H1 (cell line): Measurements from ENCODE around the gene OTOS. TPM values are rescaled to one million over a fixed set of nuclear protein-coding genes. Genes with fewer than 3 reads are reported as not detected.

ENCODE experiments used
- CTCF ChIA-PET: fragments of 300-600 bp; sonication (Branson Sonifier 250); formaldehyde crosslinking; loops from one replicate; lab custom pipeline; 2021; ENCODE audit not compliant: partially characterized antibody; lab: Charles Lee
- POLR2A ChIA-PET: fragments of 300-600 bp; sonication (Branson Sonifier 250); formaldehyde crosslinking; loops from one replicate; lab custom pipeline; 2021; ENCODE audit warnings: inconsistent platforms; ENCODE audit not compliant: partially characterized antibody; lab: Charles Lee
- DNase-seq, 2 experiments: peaks; one replicate each; pipeline versions ENCODE4 v3.0.0 to v3.0.0-alpha.2; 2010 to 2022; ENCODE audit warnings: low spot score in 2 of 2, low read depth in 1 of 2, mixed read lengths in 1 of 2
- FAIRE-seq: peaks from 2 replicates; lab custom pipeline; 2011; peaks lifted over from hg19 to GRCh38; lab: Jason Lieb, UNC
- H2AFZ ChIP-seq: 2 replicates; pipeline ENCODE4 v1.8.1; 2012; ENCODE audit warnings: low read length, inconsistent platforms
- H2AK5ac ChIP-seq: 2 replicates; pipeline ENCODE4 v1.6.1; 2013; ENCODE audit warnings: low read depth, low read length
- H2BK120ac ChIP-seq: replicated peaks from 2 replicates; pipeline ENCODE3; 2013; ENCODE audit warnings: low read depth, low read length, inconsistent platforms
- H2BK12ac ChIP-seq: 2 replicates; pipeline ENCODE4 v1.6.1; 2013; ENCODE audit warnings: low read depth, low read length
- H2BK15ac ChIP-seq: 2 replicates; pipeline ENCODE4 v1.6.1; 2013; ENCODE audit warnings: low read length
- H2BK20ac ChIP-seq: 2 replicates; pipeline ENCODE4 v1.6.1; 2013; ENCODE audit warnings: low read length
- H2BK5ac ChIP-seq: 2 replicates; pipeline ENCODE4 v1.6.1; 2013; ENCODE audit warnings: low read depth, low read length
- H3K14ac ChIP-seq: 2 replicates; pipeline ENCODE4 v1.6.1; 2013; ENCODE audit warnings: inconsistent platforms; ENCODE audit not compliant: insufficient read length
- H3K18ac ChIP-seq: 2 replicates; pipeline ENCODE4 v1.6.1; 2013; ENCODE audit warnings: low read length; ENCODE audit errors: extremely low read depth
- H3K23ac ChIP-seq: 2 replicates; pipeline ENCODE4 v1.6.1; 2013; ENCODE audit warnings: inconsistent platforms; ENCODE audit not compliant: insufficient read length
- H3K23me2 ChIP-seq: 2 replicates; pipeline ENCODE4 v1.6.1; 2013; ENCODE audit warnings: low read depth, low read length
- H3K27ac ChIP-seq: 2 replicates; pipeline ENCODE4 v1.6.1; 2011; ENCODE audit warnings: low read depth, low read length, inconsistent platforms
- H3K27me3 ChIP-seq, 4 experiments: replicated peaks in 1 of 4; 1 replicate in 1 of 4; 2 replicates in 3 of 4; pipeline versions ENCODE4 v1.6.1 to v1.8.1; 2011 to 2013; ENCODE audit warnings: low read length in 3 of 4, mild to moderate bottlenecking in 3 of 4, inconsistent platforms in 2 of 4, mixed read lengths in 2 of 4, moderate library complexity in 1 of 4; ENCODE audit not compliant: control insufficient read depth in 3 of 4, insufficient read depth in 3 of 4; ENCODE audit errors: extremely low read depth in 1 of 4
- H3K36me3 ChIP-seq, 4 experiments: 2 replicates each; pipeline versions ENCODE4 v1.6.1 to v1.8.1; 2011 to 2013; ENCODE audit warnings: mild to moderate bottlenecking in 4 of 4, low read length in 3 of 4, moderate library complexity in 2 of 4, control low read depth in 1 of 4, inconsistent platforms in 1 of 4; ENCODE audit not compliant: insufficient read depth in 4 of 4, control insufficient read depth in 2 of 4
- H3K4ac ChIP-seq: replicated peaks from 2 replicates; pipeline ENCODE3; 2013; ENCODE audit warnings: low read length, low read depth, mixed read lengths, inconsistent platforms; ENCODE audit not compliant: insufficient read length
- H3K4me1 ChIP-seq, 4 experiments: replicated peaks in 1 of 4; 1 replicate in 1 of 4; 2 replicates in 3 of 4; pipeline versions ENCODE4 v1.6.1 to v1.8.1; 2011 to 2013; ENCODE audit warnings: low read length in 3 of 4, inconsistent platforms in 2 of 4, mixed read lengths in 1 of 4; ENCODE audit not compliant: insufficient read depth in 4 of 4, control insufficient read depth in 3 of 4
- H3K4me2 ChIP-seq, 2 experiments: 2 replicates each; pipeline versions ENCODE4 v1.6.1 to v1.8.1; 2011 to 2013; ENCODE audit warnings: low read depth in 2 of 2, low read length in 2 of 2, control low read depth in 1 of 2, inconsistent platforms in 1 of 2, mild to moderate bottlenecking in 1 of 2; ENCODE audit not compliant: insufficient read depth in 1 of 2
- H3K4me3 ChIP-seq, 4 experiments: fragments of 200-600, 300-600 bp in 1 of 4; sonication (generic), shearing (Covaris generic), sonication (Bioruptor Twin) in 1 of 4; 2 replicates each; pipeline versions ENCODE4 v1.5.1 to v1.8.1; 2011 to 2016; ENCODE audit warnings: low read length in 4 of 4, low read depth in 3 of 4, control low read depth in 2 of 4, inconsistent platforms in 2 of 4, mild to moderate bottlenecking in 2 of 4, mixed read lengths in 1 of 4, moderate library complexity in 1 of 4; ENCODE audit not compliant: insufficient read depth in 2 of 4; ENCODE audit errors: extremely low read depth in 1 of 4
- H3K56ac ChIP-seq: replicated peaks from 2 replicates; pipeline ENCODE3; 2013; ENCODE audit warnings: low read depth, mild to moderate bottlenecking, mixed read lengths, low read length, inconsistent platforms; ENCODE audit not compliant: insufficient read length
- H3K79me1 ChIP-seq: 2 replicates; pipeline ENCODE4 v1.6.1; 2013; ENCODE audit warnings: low read depth, low read length, control low read depth
- H3K79me2 ChIP-seq, 2 experiments: 2 replicates each; pipeline versions ENCODE4 v1.6.1 to v1.8.1; 2012 to 2013; ENCODE audit warnings: low read length in 2 of 2, mild to moderate bottlenecking in 2 of 2, inconsistent platforms in 1 of 2; ENCODE audit not compliant: insufficient read depth in 2 of 2, control insufficient read depth in 1 of 2
- H3K9ac ChIP-seq, 4 experiments: replicated peaks in 1 of 4; 1 replicate in 1 of 4; 2 replicates in 3 of 4; pipeline versions ENCODE4 v1.6.1 to v1.8.1; 2011 to 2013; ENCODE audit warnings: low read depth in 3 of 4, low read length in 3 of 4, control low read depth in 2 of 4, mild to moderate bottlenecking in 2 of 4, moderate library complexity in 2 of 4, inconsistent platforms in 1 of 4; ENCODE audit errors: extremely low read depth in 1 of 4
- H3K9me3 ChIP-seq, 2 experiments: 2 replicates each; pipeline versions ENCODE4 v1.6.1 to v1.8.1; 2012 to 2013; ENCODE audit warnings: mild to moderate bottlenecking in 2 of 2, moderate library complexity in 2 of 2, control low read depth in 1 of 2, inconsistent platforms in 1 of 2, low read depth in 1 of 2, low read length in 1 of 2, mixed read lengths in 1 of 2; ENCODE audit not compliant: insufficient read depth in 2 of 2
- H4K20me1 ChIP-seq, 2 experiments: replicated peaks in 1 of 2; 2 replicates each; pipeline versions ENCODE3 to v1.8.1; 2011 to 2013; ENCODE audit warnings: inconsistent platforms in 2 of 2, low read length in 2 of 2, mild to moderate bottlenecking in 1 of 2; ENCODE audit not compliant: insufficient read depth in 2 of 2, control insufficient read depth in 1 of 2
- H4K5ac ChIP-seq: 2 replicates; pipeline ENCODE4 v1.6.1; 2013; ENCODE audit warnings: low read length, low read depth, mixed read lengths, inconsistent platforms; ENCODE audit not compliant: insufficient read length
- H4K8ac ChIP-seq: 2 replicates; pipeline ENCODE4 v1.8.0; 2013; ENCODE audit warnings: mild to moderate bottlenecking, moderate library complexity, low read length, inconsistent platforms; ENCODE audit not compliant: insufficient read depth; ENCODE audit errors: extremely low read depth
- H4K91ac ChIP-seq: replicated peaks from 2 replicates; pipeline ENCODE3; 2013; ENCODE audit warnings: low read length, mixed read lengths, inconsistent platforms; ENCODE audit not compliant: insufficient read length
- CBX8 ChIP-seq: fragments of 300-800, 300-1000 bp; sonication (generic); IDR thresholded peaks from 2 replicates; pipeline ENCODE4 v1.7.1; 2016; ENCODE audit warnings: low read depth, low read length, borderline replicate concordance
- GTF2F1 ChIP-seq: IDR thresholded peaks from 2 replicates; pipeline ENCODE4 v1.6.1; 2012; ENCODE audit warnings: low read depth, low read length, improper control_type of control experiment, borderline replicate concordance
- POLR2A ChIP-seq, 2 experiments: IDR thresholded peaks; 1 replicate in 1 of 2; 2 replicates in 1 of 2; pipeline ENCODE4 v1.6.1; 2011; ENCODE audit warnings: low read depth in 2 of 2, low read length in 2 of 2, mild to moderate bottlenecking in 2 of 2; ENCODE audit errors: control extremely low read depth in 1 of 2
- TCF12 ChIP-seq: IDR thresholded peaks from 2 replicates; pipeline ENCODE4 v1.6.1; 2011; ENCODE audit warnings: low read depth, mild to moderate bottlenecking, low read length
- WGBS, 2 experiments: shearing (Covaris generic) in 1 of 2; methylation state at CpG; one replicate each; pipeline versions ENCODE4 v1.1.6 to v1.1.7; 2013 to 2015; ENCODE audit warnings: low lambda C conversion rate in 2 of 2, mixed read lengths in 2 of 2, inconsistent platforms in 1 of 2, low coverage in 1 of 2, missing lambda C conversion rate in 1 of 2; ENCODE audit not compliant: insufficient replicate concordance in 2 of 2, insufficient coverage in 1 of 2, insufficient read length in 1 of 2; ENCODE audit errors: extremely low coverage in 1 of 2, missing lambda C conversion rate in 1 of 2; 5-methylcytosine and 5-hydroxymethylcytosine counted together
- polyA plus RNA-seq, 7 experiments: library from polyadenylated mRNA; depleted of rRNA in 3 of 7; stranded (reverse) in 5 of 7; unstranded in 2 of 7; fragments of >200 nt in 5 of 7; fragments of 200-250 nt in 2 of 7; gene quantifications; 1 replicate in 5 of 7; 2 replicates in 1 of 7; 4 replicates in 1 of 7; pipeline versions ENCODE4 v1.2.1 to v1.2.3, GENCODE V29; 2011 to 2013; ENCODE audit warnings: missing spikeins in 2 of 7, mixed read lengths in 2 of 7
- total RNA-seq: library from RNA; stranded (reverse); fragmentation: NEBNext Ultra II Directional; extraction: Animal tissue kit (Norgen Biotek cat#: 25700); gene quantifications from 2 replicates; pipeline ENCODE4 v1.2.1, GENCODE V29; 2021

OTOS gene
- total and polyA plus RNA-seq, 2 of the 8 experiments (the other 6 are each of a cell fraction or from before 2014, with no cell fraction given), result 0.17 TPM; not detected in 1

DNA sequence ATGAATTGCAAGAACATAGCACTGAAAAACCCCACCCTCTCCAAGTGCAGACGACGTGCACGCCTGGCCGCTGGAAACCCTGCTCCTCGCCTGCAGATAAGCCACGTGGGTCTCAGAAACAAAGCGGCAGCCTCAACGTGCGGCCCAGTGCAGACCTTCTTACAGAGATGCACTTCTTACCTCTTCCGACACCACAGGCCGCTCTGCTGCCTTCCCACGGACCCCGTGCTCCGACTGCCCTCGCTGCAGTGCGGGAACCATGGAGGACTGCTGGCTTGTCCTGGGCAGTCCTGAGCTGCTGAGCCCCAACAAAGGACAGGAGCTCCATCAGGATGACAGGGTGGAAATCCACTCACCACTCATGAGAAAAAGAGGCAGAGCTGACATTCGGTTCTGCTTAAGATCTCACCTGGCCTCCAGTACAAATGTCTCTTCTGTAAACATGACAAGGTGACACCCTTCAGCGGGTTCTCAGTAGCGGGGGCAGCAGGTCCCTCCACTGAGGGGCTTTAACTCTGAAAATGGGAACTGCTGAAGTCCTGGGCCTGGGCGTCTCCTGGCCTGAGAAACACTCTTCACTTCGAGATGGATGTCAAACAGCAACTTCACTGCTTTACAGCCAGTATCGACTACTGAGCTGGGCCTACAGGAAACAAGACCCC, 10.6 kb downstream of the OTOS start:
- peaks cover under 1% of the 10 kb centered on the region; the same call in 1 of the 2 replicates for H3K23me2 ChIP-seq
- H3K27ac ChIP-seq, result no peak overlapping the region
- peaks cover 5 to 12% of the 10 kb centered on the region in 2 experiments; a peak in 3 of 4 replicates for H3K79me2 ChIP-seq
- no peaks in the 10 kb centered on the region for H3K27me3 ChIP-seq
- POLR2A ChIA-PET, result interaction anchor here (0.6 kb wide), 1 partner anchor 14 kb away, joined by 3 read pairs; no protein-coding TSS in a partner anchor
- peaks cover 22 to 65% (median 58%) of the 10 kb centered on the region in 4 experiments for H3K36me3 ChIP-seq
- peaks cover 0 to 3% (median 2%) of the 10 kb centered on the region in 4 experiments; a peak in 5 of 7 replicates for H3K4me1 ChIP-seq
- no peak overlapping the region for H3K4me2 ChIP-seq
- CTCF ChIA-PET, result interaction anchor here (0.9 to 1.9 kb wide), 3 partner anchors 14 to 69 kb away, joined by 3 to 5 read pairs (median 4); no protein-coding TSS in a partner anchor
- peaks cover 4% of the 10 kb centered on the region for H3K79me1 ChIP-seq
- no peak overlapping the region for H2AK5ac ChIP-seq
- FAIRE-seq, result no peak
- no peak overlapping the region for H3K18ac ChIP-seq
- H3K23ac ChIP-seq, result no peak overlapping the region
- H3K9me3 ChIP-seq, result no peaks in the 10 kb centered on the region
- no peak overlapping the region for H3K4me3 ChIP-seq
- no peak for DNase-seq
- H2BK20ac ChIP-seq, result no peak overlapping the region
- H2BK15ac ChIP-seq, result no peak overlapping the region
- no peak overlapping the region for H2BK12ac ChIP-seq
- WGBS, 2 experiments, result 96% methylated on average over 21 of the region's 22 CpGs; no CpG with 5 or more reads in 1 of the 2 experiments
- no peak overlapping the region for H3K56ac ChIP-seq
- H4K20me1 ChIP-seq, result peaks cover 15 to 16% of the 10 kb centered on the region in 2 experiments
- H4K8ac ChIP-seq, result no peak overlapping the region
- no peak overlapping the region for H4K91ac ChIP-seq
- H4K5ac ChIP-seq, result no peak overlapping the region
- no peak for TF ChIP-seq TCF12
- TF ChIP-seq GTF2F1, result no peak
- TF ChIP-seq POLR2A (IDR thresholded peaks at IDR 0.05; ENCODE audit: control extremely low read depth in 1 of 2, low read depth in 2 of 2, low read length in 2 of 2), result no peak
- TF ChIP-seq CBX8, result no peak
- no peak overlapping the region for H2AFZ ChIP-seq
- no peak overlapping the region for H3K9ac ChIP-seq
- H2BK5ac ChIP-seq, result no peak overlapping the region
- no peak overlapping the region for H2BK120ac ChIP-seq
- H3K4ac ChIP-seq, result no peak overlapping the region
- no peak overlapping the region for H3K14ac ChIP-seq
